ENCODE measurements around the gene IL17RD.

IL17RD gene

DNA sequence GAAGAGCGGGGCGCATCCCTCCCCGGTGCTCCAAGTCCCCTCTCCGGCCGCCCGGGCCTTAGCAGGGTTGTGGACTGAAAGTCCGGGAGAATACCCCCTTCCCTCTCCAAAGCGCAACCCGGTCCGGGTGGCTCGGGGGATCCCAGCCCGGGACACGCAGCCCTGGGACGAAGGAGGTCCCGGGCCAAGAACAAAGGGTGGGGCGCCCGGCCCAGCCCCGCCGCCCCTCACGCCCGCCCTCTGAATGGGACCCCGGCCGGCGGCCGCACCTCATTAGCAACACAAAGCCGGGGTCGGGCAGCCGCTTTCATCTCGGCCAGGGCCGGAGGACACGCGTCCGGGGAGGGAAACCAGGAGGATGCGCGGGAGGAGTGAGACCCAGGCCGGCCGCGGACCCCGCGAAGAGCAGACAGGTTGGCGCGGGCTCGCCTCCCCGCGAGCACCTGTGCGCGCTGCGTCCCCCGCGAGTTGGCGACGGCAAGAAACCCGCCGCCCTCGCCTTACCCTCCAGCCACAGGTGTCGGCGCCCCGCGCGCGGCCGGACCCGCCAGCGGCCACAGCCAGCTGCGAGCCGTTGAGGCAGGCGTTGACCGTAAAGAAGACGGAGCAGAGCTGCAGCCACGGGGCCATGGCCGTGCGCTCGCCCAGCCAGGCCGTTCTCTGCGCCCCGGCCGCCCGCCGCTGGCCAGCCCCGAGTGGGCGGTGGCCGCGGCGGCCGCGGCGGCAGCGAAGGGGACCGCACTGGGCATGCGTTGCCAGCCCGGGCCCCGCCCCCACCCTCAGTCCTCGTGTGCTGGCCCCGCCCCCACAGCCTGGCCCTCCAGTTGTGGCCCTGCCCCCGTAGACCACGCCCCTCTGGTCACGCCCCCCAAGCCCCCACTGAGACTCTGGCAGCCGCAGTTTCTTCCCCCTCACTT is at the start of gene IL17RD:
Gene IL17RD (minus strand): TSS at position 697 of the 917 bp plus-strand sequence. CDS start 67 bp downstream, at position 630.
- peak; percentile 61 for DNase-seq

DNA sequence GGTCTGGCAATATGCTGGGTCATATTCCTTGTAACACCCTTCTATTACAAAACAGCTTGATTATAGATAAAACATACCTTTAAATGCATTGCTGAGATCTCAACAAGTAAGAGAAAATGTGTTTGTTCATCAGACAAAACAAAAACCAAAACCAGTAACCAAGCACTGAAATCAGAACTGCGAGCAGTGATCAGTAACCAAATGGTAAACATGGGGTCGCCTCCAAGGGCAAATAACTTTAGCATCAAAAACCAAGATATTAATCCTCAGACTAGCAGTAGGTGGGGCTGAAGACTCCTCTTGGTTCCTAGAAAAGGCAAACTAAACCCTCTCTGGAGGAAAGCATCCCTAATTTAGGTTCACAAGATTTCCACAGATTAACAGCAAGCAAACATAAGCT is 41.3 kb upstream of the IL17RD start:
- DNase-seq = no peak

DNA sequence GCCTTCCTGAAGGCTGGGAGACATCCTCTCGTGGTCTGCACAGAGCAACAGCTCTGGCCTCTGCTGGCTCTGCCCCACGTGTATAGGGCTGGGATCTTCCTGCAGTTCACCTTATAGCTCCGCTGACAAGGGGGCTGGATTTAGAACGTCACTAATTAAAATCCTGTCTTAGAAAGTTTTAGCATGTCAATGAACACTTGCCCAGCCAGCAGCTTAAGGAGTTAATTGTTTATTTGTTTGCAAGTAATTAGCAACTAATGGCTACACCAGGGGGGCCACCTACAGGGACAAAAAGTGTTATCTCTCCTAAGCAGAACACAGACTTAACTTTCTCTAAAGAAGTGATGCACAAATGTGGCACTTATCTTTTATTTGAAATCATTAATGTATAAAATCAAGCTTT is 34.7 kb upstream of the IL17RD start, which contains the start of gene HESX1:
Gene HESX1 (minus strand): TSS at position 84 of the 403 bp plus-strand sequence. CDS start 60 bp downstream, at position 24.
- no peak for DNase-seq

DNA sequence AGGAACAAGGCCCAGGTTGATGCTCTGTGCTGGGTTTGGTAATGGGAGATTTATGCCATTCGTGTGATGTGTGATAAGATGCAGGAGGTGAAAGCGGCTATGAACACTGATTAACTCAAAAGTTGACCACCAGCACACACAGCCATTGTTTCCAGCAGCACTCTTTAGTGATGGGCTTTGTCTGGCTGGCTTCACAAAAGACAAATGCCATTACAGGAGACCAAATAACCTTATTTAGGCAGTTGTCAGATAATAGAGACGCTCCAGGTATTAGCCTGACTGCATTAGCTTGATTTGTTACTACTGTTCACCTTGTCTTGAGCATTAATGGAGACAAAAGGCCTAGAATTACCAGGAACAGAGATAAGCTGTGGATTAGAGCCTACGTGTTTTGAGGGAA is 29.5 kb upstream of the IL17RD start:
- DNase-seq = no peak

DNA sequence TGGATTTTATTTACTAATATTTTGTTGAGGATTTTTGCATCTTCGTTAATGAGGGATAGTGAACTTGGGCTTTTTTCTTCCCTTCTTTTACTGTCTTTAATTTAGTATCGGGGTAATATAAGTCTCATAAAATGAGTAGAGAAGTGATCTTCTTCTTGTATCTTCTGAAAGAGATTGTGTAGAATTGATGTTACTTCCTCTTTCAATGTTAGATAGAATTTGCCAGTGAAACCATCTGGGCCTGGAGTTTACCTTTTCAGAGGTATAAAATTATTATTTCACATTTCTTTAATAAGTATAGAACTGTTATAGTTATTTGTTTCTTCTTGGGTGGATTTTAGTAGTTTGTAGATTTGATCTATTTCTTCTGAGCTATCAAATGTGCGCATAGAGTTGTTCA is 26.9 kb upstream of the IL17RD start:
- no peak for DNase-seq

DNA sequence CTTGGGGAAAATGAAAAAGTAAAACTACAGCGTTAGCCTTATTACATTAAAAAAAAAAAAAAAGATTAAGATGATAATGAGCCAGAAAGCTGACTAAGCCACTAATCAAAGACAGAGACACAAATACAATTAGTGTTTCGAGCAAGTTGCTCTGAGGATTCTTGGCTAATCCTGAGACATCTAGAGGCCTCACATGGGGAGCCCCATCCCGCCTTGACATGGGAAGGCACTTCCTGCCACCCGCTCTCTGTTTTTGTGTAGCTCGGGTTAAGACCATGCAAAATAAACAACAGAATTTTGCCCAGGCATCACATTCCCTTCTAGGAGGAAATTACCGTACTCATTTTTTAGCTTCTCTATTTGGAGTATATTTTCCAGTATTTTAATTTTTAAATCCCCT is 19.4 kb upstream of the IL17RD start:
- DNase-seq = no peak

DNA sequence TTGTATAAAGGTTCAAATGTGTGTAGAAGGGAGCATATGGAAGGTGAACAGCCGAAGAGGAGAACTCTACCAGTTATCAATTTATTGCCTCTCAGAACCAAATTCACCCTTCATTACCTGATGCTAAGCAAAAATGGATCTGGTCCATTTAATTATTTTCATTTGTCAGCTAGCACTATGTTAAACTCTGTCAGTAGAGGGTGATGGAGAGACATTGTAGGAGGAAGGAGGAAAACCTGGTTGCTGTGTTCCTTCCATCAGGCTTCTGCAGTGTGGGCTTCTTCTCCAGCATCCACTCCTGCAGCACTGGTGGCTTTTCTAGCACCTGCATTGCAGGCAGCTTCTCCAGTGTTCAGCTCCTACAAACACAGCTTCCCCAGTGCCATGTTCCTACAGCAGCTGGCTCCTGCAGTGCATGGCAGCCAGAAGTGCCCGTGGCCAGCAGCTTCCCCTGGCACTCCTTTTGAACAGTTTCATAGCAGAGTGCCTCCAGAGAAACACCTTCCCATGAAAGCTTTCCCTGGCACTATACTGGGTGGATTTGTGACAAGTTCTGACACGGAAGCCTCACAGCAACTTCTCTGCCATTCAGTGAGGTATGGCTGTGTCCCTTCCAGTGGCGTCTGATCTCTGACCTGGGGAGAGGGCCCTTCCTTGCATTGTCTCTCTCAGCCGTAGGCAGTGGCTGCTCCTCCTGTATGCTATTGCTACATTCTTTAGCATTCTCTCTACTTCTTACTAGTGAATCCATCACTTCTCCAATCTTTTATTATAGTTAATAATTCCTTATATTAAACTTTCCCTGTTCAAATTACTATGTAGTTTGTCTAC is 14.6 kb upstream of the IL17RD start:
- no peak for DNase-seq

DNA sequence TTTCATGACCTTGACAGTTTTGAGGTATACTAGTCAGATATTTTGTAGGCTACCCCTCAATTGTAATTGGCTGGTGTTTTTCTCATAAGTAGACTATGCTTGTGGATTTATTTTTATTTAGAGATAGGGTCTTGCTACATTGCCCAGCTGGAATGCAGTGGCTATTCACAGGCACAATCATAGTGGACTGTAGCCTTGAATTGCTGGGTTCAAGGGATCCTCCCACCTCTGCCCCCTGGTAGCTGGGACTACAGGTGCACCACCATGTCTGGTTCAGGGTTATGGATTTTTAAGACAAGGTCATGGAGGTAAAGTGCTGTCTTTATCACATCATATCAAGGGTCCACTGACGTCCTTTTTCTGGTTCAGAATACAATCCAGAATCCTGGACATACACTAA is 10.9 kb upstream of the IL17RD start:
- no peak for DNase-seq

DNA sequence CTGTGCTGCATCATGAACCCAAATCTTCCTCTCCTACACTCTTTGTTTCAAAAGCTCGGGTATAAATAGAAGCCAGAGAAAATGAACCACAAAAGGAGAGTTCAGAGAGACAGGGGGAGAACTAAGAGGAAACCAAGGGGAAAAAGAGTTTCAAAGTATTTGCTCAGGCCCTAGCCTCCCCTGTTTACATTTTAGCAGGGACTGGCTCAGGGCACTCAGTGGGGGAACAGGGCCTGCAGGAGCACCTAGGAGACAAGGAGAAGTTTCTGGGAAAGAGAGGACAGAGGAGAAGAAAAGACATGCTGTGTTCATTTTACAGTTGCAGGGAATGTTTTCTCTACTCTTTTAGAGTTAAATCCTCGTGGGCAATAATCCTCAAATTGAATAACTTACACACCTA is 8.5 kb upstream of the IL17RD start:
- DNase-seq = no peak

DNA sequence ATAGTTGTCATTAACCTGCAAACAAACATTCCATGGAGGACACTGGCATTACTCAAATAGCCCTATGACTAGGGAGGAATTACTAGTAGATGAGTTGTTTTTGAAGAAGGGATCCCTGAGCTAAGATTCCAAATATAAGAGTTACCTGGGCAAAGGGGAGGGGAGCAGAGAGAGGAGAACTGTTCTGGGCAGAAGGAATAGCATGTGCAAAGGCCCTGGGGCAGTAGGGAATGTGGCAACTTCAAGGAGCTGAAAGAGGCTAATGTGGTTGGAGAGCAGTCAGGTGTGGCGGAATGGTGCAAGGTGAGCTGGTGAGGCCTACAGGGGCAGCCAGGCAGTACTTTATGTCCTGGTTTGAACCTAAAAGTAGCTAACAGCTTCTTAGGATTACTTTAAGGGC is 5.8 kb upstream of the IL17RD start:
- DNase-seq = no peak

DNA sequence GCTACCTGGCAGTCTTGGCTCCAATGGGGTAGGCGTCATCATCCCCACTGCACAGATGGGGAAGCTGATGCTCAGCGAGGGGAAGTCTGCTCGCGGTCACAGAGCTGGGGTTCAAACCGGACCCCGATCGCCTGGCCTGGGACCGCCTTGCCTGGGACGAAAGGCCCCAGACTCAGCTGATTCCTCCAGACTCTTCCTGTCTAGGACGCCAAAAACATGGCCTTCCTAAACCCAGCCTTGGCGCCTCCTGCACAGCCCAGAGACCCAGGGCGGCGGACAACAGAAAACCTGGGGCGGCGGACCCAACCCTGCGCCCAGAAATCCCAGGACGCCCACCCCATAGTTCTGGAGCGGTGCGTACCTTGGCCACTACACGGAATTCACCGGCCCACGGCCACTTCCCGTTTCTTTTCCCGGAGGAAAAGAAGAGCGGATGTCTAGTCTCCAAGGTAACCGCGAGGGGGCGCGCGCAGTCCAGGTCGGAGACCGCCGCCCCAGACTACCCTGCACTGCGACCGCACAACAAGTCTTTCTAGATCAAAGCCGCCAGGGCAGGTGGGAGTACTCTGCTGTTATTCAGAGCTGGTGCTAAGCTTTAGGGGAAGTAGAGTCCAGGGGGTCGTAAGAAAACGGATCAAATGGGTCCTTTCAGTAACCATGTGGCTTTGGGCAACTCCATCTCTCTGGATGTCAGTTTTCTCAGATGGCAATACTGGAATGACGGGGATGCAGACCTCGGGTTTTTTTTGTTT is 4.9 kb upstream of the IL17RD start:
- peak; percentile 69 for DNase-seq

DNA sequence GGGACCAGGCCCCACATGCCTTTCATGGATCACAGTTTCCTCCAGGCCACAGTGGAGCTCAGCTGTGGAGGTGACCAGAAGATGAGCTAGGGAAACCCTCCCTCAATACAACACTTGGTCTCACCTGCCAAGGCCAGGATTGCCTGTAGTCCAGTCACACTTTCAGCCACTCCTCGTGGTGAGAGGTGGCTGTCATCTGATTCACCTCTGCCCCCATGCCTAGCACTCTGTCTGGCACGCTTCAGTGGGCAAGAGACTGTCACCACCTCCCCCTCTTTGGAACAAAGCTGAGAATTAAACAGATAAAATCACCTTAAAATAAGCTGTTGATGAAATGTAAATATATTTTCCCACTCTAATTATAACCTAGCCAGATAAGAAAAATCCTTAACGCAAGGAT is 4.0 kb upstream of the IL17RD start:
- DNase-seq = no peak

DNA sequence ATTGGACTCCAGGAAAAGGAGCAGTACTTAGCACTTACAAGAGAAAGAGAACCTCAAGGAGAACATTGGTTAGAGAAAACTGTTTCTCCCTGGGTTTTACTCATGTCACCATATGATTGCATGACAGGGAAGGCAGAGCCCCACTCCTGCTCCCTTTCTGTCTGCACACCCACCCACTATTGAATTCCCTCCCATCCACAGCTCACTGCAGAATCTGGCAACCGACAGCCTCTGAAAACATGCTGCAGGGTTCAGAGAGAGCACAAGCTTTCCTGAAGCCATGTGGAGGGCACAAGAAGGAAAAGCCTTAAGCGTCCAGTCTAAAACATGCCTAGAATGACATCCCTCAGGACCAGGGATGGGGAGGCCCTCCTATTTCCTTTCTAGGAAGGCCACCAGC is 3.0 kb upstream of the IL17RD start:
- no peak for DNase-seq

DNA sequence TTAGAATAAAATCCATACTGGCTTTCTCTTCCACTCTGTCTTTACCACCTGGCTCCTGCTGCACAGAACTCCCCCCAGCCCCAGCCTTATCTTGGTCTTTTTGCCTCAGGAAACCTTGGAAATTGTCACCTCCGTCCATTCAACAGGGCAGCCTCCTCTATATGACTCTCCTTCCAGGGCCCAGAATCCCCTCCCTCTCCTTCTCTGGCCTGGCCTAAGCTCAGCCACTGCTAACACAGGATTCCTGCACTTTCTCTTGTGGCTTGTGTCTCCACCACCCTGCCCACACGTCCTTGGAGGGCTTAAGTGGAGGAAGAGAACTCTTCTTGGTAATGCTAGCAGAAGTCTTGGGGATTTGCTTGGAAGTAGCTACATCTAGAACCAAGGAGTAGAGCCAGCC is 1.5 kb upstream of the IL17RD start:
- no peak for DNase-seq

DNA sequence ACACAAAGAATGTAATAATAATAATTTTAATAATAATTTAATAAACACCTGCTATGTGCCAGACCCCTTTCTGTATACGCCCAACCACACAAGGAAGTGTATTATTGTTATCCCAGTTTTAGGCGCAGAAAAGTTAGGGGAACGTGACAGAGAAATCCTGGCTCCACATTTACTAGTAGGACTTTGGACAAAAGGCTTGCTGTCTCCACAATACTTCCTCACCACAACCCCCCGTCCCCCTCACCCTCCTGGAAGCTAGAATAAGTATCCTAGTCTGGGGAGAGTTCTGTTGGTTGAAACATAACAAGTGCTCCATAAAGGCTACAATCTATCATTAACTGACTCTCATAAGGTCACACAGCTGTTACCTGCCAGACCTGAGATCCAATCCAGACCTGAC is 488 bp upstream of the IL17RD start:
- no peak for DNase-seq

DNA sequence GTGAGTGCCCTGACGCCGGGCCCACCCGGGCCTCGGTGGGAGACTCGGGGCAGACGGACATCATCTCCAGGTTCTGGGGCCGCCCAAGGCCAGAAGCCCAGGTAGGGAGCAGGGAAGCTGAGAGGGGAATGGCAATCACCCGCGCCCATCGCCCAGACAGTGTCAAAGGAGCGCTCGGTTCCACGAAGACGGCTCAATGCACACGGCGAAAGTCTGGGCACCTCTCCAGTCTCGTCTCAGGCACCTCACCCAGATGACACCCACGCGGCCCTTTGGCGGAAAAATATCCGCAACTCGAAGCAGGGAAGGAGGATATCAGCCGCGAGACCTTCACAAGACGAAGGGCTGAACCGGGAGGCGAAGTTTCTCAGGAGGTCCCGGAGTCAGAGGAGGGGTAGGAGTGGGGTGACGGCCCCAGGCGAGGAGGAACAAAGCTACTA is 916 bp downstream of the IL17RD start:
- peak; percentile 36 for DNase-seq

DNA sequence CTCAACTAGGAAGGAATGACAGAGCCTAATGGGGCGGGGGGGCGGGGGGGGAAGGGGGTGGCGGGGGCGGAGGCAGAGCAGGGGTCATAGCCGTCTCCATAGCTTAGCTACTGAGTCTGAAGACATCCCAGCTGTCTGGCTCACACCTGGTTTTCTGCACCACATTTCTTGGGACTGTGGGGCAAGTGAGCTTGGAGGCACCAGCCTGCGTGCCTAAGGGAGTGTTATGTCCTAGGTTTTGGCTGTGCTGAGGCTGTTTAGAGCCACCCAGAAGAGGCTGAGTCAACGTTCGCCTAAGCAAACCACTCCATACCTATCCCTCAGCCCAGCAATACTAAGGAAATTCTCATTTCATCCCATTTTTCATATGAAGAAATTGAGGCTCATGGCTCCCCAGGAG is 1.4 kb downstream of the IL17RD start:
- DNase-seq = no peak

DNA sequence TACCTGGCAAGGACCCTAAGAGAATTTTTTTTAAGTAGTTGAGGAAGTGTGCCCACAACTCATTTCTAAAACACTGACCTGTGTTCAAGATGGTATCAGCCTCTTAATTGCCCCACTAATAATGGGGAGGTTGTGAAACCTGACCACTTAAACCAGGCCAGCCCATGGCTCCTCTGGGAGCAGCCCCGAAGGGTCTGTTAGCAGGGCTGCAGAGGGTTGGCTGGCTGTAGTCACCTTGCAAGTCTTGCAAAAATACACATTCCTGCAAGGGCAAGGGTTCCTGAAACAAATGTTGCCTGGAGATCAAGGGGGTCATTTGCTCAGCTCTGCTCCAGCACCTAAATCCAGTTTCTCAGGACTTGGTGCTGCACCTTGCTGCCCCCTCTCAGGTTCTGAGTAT is 3.2 kb downstream of the IL17RD start:
- DNase-seq = no peak

DNA sequence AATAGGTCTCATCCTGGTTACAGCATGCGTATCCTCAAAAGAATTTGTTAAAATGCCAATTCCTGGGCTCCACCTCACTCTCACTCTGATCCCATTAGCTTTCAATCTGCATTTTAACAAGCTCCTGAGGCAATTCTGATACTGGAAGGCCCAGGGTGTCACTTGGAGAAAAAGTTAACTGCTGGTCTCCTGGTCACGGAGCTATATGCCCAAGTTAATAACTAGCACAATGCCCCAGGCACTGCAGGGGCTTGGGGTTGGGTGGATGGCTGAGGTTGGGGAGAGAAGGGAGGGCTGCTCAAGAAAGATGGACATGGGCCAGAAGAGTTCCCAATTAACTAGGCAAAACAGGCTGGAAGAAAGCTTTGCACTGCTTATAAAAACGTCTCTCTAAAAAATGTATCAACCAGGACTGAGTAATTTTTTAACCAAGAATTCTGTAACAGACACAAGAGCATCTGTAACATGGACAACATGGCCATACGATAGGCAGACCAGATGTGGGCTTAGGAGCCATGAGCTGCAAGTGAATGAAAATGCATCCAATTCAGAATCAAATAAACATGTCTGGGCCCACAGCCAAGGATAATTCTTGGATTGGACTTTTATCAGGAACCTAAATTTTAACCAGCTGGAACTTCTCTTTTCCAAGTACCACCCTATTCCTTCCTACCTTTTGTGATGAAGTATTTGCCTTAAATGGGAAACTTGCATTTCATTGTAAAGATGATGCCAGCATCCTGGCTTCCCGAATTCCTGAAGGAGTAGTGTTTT is 4.2 kb downstream of the IL17RD start:
- DNase-seq = no peak

DNA sequence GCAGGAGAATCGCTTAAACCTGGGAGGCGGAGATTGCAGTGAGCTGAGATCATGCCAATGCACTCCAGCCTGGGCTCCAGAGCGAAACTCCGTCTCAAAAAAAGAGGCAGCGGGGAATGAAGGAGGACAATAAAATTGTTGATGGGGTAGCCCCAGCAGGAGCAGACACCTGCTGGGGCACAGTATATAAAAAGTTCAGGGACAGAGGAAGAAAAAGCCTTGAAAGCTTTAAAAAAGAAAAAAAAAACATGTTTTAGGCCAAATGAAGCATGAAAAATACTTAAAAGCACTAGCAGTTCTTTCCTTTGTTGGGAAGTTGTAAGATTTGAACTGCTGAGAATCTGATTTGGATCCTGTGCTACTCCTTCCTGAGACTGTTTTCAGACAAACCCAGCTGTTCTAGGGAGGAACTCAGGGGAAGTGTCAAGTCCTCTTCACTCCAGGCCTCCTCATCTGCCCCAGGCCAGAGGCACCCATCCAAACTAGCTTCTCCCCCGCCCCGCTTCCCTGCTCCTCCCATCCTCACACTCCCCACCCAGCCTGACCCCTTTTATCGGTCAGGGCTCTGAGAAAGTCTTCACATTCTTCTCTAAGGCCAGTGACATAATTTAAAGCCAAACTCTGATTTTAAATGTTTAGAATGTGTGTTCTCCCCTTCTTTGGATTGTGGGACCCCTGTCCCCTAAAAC is 4.9 kb downstream of the IL17RD start:
- DNase-seq = no peak
